Retina (tissue), 1 donor: ENCODE measurements around the gene MRAS.
"Not testable (repeated sequence)": the region's sequence is repeated elsewhere in the genome, so short reads cannot be mapped to it uniquely, and the experiment has no call there.

Source experiments
- DNase-seq: peaks from one replicate; pipeline ENCODE4 v3.0.0-alpha.2; 2016

Gene MRAS

GRCh38 chr3:138394156-138394555 lies 45.8 kb downstream of the MRAS start:
- DNase-seq = no peak

- DNase-seq = no peak
Measured at GRCh38 chr3:138394686-138395085, 46.3 kb downstream of the MRAS start.

- DNase-seq = no peak
Measured at GRCh38 chr3:138395865-138396751, 47.7 kb downstream of the MRAS start.

DNA sequence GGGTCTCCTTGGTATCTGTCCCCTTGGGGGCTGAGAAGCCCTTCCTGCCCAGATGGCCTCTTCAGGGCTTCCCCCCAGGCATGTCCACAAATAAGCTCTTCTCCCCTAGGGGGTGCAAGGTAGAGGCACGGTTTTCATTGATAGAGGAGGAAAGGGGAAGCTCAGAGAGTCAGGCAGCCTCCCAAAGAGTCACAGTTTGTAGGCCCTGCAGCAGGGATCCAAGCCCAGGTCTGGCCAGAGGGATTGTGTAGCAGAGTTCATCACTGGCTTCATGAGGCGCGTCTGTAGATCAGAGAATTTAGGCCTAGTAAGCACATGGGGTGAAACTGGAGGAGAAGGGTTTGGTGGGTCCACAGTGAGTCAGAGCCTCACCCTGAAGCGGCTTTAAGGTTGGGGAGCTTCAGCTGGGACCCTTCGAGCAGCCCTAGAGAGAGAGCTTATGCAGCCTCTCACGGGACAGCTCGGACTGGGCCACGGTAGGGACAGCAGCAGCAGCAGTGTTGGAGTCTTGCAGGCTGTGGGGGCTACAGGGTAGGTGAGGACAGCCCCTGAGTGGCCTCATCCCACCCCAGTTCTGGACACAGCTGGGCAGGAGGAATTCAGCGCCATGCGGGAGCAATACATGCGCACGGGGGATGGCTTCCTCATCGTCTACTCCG lies 48.5 kb downstream of the MRAS start:
- DNase-seq = no peak

- DNase-seq = no peak
Measured at GRCh38 chr3:138397983-138398382, 49.6 kb downstream of the MRAS start.

- DNase-seq = no peak
Measured at GRCh38 chr3:138398791-138399575, 50.6 kb downstream of the MRAS start.

- no peak for DNase-seq
Measured at GRCh38 chr3:138399766-138400165, 51.4 kb downstream of the MRAS start.

DNA sequence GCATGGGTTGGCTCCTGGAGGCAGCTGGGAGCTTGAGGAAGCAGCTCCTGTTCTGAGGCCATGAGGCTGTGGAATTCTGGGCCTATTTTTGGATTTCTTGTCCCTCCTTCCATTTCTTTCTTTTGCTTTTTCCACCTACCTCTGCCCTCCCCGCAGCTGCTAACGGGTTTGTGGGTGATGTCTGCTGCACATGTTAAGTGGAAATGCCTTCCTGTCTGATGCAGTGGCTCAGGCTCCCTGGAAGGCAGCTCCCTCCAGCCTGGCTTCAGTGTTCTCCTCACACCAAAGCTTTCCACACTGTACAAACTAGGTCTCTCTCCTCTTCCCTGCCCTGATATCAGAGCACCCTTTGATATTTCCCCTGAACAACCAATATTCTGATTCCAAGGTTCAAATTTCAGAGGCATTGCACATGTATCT lies 52.3 kb downstream of the MRAS start:
- DNase-seq = no peak

DNA sequence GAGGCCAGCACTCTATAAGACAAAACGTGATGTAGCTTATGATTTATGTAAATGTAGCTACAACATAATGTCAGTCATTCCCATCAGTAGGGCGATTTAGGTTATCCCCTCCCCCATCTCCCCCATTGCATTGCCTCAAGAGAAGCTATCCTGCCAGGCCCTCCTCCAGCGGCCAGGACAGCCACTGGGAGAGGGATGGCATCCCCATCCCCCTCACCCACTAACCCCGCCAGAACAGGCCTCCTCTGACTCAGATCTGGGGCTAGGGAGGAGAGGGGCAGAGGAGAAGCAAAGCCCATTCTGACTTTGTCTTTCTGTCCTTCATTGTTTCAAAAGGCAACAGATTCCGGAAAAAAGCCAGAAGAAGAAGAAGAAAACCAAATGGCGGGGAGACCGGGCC lies 53.5 kb downstream of the MRAS start:
- DNase-seq = no peak

DNA sequence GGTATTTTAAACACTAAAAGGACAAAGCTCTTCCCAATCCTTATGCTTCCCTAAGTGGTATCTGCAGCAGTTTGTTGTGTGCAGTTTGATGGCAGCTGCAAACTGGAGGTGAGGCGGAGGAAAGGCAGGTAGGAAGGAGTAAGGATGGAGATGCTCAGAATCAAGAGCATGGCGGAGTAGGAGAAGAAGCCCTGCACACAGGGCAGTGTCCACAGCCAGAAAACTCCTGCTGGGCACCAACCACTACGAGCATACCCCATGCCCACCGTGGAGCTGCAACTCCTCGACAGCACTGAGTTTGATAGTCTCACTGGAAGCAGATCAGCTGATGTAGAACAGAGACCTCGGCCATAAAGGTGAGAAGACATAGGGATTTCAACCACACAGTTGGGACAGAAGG lies 55.7 kb downstream of the MRAS start:
- DNase-seq = no peak

DNA sequence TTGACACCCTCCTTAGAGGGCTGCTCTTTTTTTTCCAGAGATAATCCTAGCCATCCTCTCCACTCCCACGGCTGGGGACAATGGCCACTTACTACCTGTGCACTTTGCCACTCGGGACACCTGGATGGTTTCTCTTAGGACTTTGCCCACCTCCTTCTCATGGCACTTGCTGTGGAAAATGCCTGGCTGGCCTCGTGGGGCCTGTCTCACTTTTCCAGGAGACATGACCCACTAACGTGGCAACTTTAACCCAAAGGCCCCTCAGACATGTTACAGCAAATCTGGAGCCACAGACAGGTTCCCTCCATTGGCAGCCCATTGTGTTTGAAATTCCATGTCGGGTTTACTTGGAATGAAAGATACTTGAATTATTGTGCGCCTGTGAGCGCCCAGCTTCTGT lies 56.6 kb downstream of the MRAS start:
- DNase-seq = no peak

GRCh38 chr3:138405486-138405885 lies 57.1 kb downstream of the MRAS start:
- DNase-seq = no peak

DNA sequence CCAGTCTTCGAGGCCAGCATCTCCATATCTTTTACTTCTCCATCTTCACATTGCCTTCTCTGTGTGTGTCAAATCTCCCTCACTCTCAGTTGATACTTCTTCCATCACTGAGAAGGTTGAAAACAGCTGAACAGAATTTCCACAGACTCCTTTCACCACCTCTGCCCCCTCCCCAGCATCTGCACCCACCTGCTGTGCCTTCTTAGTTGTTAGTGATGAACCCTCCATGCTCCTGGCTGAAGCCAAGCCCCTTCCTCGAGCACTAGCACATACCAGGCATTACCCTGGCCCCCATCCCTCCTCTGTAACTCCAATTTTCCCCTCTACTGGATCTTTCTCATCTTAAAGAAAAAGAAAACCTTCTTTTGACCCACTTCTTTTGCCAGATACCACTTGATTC lies 58.2 kb downstream of the MRAS start:
- DNase-seq = no peak

DNA sequence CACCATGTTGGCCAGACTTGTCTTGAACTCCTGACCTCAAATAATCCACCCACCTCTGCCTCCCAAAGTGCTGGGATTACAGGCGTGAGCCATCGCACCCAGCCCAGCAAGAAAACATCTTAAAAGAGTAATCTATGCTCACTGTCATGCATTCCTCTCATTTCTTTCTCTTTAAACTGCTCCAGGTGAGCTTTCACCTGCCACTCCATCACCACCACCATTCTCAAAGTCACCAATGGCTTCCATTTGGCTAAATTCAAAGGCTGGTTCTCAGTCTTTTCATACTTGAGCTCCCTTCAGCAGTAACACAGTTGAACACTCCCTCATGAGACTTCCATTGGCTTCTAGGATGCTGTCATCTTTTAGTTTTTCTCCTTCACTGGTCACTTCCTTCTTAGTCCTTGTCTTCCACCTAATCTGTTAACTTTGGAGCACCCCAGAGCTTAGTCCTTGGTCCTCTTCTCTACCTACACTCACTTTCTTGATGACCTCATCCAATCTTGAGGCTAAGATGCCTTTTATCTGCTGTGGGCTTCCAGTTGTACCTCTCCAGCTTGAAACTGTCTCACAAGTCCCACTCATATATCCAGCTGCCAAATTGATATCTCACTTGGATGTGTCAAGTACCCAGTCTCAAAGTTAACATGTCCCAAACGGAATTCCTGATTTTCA lies 59.0 kb downstream of the MRAS start:
- no peak for DNase-seq

- DNase-seq = no peak
Measured at GRCh38 chr3:138408751-138409570, 60.6 kb downstream of the MRAS start.

GRCh38 chr3:138412821-138413551 lies 64.6 kb downstream of the MRAS start:
- DNase-seq = no peak

- DNase-seq = not testable (repeated sequence)
Measured at GRCh38 chr3:138416236-138416635, 67.9 kb downstream of the MRAS start.

- peak; percentile 76 for DNase-seq
Measured at GRCh38 chr3:138417559-138417982, 69.2 kb downstream of the MRAS start.

- DNase-seq = no peak
Measured at GRCh38 chr3:138418601-138419206, 70.3 kb downstream of the MRAS start.

DNA sequence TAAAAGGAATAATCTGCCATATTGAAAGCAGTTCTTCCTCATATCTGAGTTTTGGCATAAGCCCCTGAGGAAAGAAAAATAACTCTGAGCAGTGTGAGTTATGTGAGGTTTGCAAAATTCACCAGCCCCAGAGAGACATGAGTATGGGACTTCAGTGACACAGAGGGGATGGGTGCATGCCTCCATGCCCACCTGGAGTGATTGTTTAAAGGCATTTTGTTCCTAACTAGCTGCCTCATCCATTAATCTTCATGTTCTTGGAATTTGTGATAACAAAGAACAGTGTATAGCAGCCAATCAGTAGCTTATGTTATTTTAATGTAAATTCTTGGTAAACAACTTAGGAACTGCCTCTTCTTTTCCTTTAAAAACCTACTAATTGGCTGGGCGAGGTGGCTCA lies 74.9 kb downstream of the MRAS start:
- no peak for DNase-seq

- no peak for DNase-seq
Measured at GRCh38 chr3:138424323-138424722, 75.9 kb downstream of the MRAS start.
